HEK293T (cell line): ENCODE measurements around the gene KCNT1.

Source experiments
- FOXM1 ChIP-seq: fragments of 450-650 bp; IDR thresholded peaks from 2 replicates; pipeline ENCODE4 v1.6.1; 2017; ENCODE audit warnings: mild to moderate bottlenecking, borderline replicate concordance
- HDGF ChIP-seq: fragments of 450-650 bp; IDR thresholded peaks from 2 replicates; pipeline ENCODE4 v1.6.1; 2017; ENCODE audit warnings: antibody characterized with exemption, borderline replicate concordance
- NFRKB ChIP-seq: fragments of 450-650 bp; IDR thresholded peaks from 2 replicates; pipeline ENCODE4 v1.6.1; 2016; ENCODE audit warnings: mild to moderate bottlenecking, moderate library complexity
- SP1 ChIP-seq: fragments of 450-650 bp; IDR thresholded peaks from 2 replicates; pipeline ENCODE4 v1.6.1; 2017
- ZNF384 ChIP-seq: fragments of 450-650 bp; IDR thresholded peaks from 2 replicates; pipeline ENCODE4 v1.6.1; 2016

DNA sequence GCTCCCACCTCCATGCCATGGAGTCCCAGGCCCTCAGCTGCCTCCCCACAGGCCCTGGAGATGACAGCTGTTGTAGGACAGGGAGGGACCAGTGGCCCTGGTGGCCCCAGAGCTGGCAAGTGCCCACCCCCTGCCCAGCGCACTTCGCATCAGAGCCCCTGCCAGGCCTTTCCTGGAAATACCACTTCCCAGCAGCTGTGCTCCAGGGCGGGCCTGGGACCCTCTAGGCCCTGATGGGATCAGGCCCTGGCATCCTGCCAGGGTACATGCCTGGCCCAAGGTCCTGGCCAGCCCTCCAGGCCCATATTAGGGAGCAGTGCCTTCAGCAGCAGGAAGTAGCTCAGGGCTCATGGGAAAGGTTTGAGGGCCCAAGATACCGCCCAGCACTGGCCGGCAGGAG is 2.5 kb downstream of the KCNT1 start:
- no peak for TF ChIP-seq ZNF384
- TF ChIP-seq NFRKB: no peak
- TF ChIP-seq HDGF: no peak
- TF ChIP-seq FOXM1: no peak
- TF ChIP-seq SP1: no peak
